ENCODE data around the gene CBARP.

GRCh38 chr19:1268226-1269064 is 30.6 kb upstream of the CBARP start:
- no peak for TF ChIP-seq MZF1 (tag by site-specific recombination; IDR thresholded peaks at IDR 0.05; ENCODE audit: borderline replicate concordance)
- TF ChIP-seq, protein P1, sequence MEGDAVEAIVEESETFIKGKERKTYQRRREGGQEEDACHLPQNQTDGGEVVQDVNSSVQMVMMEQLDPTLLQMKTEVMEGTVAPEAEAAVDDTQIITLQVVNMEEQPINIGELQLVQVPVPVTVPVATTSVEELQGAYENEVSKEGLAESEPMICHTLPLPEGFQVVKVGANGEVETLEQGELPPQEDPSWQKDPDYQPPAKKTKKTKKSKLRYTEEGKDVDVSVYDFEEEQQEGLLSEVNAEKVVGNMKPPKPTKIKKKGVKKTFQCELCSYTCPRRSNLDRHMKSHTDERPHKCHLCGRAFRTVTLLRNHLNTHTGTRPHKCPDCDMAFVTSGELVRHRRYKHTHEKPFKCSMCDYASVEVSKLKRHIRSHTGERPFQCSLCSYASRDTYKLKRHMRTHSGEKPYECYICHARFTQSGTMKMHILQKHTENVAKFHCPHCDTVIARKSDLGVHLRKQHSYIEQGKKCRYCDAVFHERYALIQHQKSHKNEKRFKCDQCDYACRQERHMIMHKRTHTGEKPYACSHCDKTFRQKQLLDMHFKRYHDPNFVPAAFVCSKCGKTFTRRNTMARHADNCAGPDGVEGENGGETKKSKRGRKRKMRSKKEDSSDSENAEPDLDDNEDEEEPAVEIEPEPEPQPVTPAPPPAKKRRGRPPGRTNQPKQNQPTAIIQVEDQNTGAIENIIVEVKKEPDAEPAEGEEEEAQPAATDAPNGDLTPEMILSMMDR (tag by site-specific recombination; IDR thresholded peaks at IDR 0.05), result no peak

Data from HEK293 (cell line).